Activated T-helper 9 cell treated with anti-CD3 and anti-CD28 coated beads, Interleukin-2, amount 50 U/mL, for 16 hours (primary cell): ENCODE measurements around the gene POLR2L.

Source experiments
- DNase-seq: peaks from one replicate; pipeline ENCODE4 v3.0.0-alpha.2; 2020; ENCODE audit warnings: low read depth

Gene POLR2L

GRCh38 chr11:842370-843002 is at the start of gene POLR2L, which contains the start of gene TSPAN4:
Gene POLR2L (minus strand): TSS chr11:842529. CDS start chr11:842508, 21 bp downstream.
Gene TSPAN4 (plus strand): TSS chr11:842852. CDS start chr11:850305, 7,453 bp downstream.
- DNase-seq = peak; percentile 82

DNA sequence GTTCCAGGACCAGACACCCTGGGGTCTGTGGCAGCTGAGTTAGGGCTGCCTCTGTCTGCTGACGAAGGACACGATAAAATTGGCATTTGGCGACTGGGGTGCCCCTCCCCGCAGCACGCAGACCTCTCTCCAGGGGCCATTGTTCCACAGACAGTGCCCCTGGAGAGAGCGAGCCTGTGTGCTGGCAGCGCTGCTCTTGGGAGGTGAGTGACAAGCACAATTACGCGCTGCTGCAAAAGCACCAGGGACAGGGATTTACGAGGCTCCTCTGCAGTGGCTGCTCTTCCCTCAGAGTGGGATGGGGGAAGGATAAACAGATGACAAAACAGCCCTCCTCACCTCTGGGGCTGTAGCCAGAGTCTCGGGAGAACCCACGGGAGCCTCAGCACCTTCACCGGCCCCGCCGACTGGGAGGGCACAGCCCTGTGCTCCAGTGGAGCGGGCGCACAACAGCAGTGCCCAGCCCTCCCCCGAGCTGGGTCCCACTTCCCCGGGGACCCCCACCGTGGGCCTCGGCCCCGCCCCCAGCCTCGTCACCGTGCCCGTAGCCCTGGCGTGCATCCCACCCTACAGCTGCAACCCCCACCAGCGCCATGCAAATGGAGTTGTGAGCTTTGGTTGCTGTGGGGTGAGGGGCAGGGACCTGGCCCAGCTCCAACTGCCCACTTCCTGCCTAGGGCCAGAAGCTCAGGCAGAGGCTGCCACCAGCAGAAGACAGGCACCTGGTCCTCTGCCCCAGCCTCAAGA is 48.6 kb upstream of the POLR2L start:
- DNase-seq = no peak

- no peak for DNase-seq
Observed at GRCh38 chr11:889687-890475, 47.6 kb upstream of the POLR2L start.

GRCh38 chr11:889257-889656 is 46.9 kb upstream of the POLR2L start:
- no peak for DNase-seq

DNA sequence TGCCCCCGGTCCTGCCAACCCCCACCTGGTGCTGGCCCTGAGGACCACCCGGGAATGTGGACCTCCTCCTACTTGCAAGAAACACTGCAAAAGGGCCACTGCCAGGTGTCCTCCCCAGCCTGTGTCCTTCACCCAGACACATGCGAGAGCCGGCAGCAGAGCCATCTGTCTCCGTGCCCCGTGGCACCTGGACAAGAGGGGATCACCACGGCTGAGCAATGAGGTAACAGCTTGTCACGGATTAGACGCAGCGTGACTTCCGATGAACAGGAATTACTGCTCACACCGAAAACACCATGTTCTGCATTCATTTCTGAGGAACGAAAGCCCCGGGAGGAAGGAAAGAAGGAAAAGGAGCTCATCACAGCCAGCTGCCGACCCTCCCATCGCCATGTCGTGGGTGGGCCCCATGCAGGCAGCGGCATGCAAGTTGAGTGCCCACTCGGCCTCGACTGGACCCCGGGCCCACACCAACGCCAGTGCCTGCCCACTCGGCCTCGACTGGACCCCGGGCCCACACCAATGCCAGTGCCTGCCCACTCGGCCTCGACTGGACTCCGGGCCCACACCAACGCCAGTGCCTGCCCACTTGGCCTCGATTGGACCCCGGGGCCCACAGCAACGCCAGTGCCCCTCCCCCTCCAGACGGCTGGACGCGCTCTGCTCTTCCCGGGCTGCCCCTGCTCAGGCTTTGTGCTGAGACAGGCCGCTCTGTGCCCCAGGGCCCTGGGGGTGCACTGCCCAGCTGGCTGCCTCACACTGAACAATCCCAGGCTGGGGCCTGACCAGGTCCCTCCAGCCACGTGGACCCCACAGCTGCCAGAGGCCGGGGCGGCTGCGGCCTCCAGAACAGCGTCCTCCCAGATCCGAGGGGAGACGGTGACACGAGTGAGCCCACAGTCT is 46.2 kb upstream of the POLR2L start:
- no peak for DNase-seq

GRCh38 chr11:887589-887988 is 45.3 kb upstream of the POLR2L start:
- no peak for DNase-seq

GRCh38 chr11:886568-886967 is 44.2 kb upstream of the POLR2L start:
- no peak for DNase-seq

DNA sequence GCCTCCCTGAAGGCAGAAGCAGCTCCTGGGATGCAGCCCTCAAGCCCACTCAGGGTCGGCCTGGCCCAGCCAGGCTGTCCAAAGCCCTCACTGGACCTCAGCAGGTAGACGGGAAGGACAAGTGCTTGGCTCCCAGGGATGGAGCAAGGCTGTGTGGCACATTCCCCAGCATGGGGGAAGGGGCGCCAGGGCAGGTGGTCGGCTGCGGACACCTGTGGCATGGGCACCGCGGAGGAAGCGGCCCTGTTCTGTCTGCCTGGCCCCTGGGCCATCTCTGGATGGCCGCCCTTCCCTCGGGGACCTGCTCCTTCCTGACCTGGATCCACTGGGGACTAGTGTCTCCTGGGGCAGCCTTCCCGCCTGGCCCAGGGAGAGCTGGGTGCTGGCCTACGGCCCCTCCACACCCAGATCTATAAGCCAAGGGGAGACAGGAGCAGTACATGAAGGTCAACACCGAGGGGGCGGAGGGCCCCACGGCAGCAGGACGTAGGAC is 42.3 kb upstream of the POLR2L start:
- no peak for DNase-seq

GRCh38 chr11:883527-883926 is 41.2 kb upstream of the POLR2L start:
- DNase-seq = no peak

- no peak for DNase-seq
Observed at GRCh38 chr11:882596-882995, 40.3 kb upstream of the POLR2L start.

- no peak for DNase-seq
Observed at GRCh38 chr11:880447-880846, 38.1 kb upstream of the POLR2L start.

GRCh38 chr11:877565-877964 is 35.2 kb upstream of the POLR2L start:
- DNase-seq = no peak

GRCh38 chr11:876545-876944 is 34.2 kb upstream of the POLR2L start:
- no peak for DNase-seq

GRCh38 chr11:875769-876301 is 33.5 kb upstream of the POLR2L start:
- no peak for DNase-seq

- DNase-seq = no peak
Observed at GRCh38 chr11:875203-875602, 32.9 kb upstream of the POLR2L start.

- DNase-seq = no peak
Observed at GRCh38 chr11:873706-874105, 31.4 kb upstream of the POLR2L start.

DNA sequence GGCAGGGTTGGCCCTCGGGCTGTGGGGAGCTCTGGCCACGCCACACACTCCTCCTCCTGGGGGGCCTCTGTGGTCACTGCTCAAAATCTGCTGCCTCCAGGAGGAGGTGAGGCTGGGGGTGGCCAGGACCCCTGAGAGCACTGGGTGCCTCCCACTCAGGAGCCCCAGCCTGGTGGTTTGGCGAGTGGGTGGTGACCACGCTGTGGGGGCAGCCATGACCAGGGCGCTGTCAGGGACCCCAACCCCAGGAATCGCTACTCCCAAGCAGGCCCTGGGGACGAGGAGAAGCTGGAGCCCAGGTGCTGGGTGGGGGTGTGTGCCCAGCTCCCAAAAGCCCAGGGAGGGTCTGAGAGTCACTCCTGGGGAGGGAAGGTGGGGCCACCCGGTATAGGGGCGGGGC is 30.5 kb upstream of the POLR2L start:
- DNase-seq = no peak

GRCh38 chr11:871472-871871 is 29.1 kb upstream of the POLR2L start:
- no peak for DNase-seq

DNA sequence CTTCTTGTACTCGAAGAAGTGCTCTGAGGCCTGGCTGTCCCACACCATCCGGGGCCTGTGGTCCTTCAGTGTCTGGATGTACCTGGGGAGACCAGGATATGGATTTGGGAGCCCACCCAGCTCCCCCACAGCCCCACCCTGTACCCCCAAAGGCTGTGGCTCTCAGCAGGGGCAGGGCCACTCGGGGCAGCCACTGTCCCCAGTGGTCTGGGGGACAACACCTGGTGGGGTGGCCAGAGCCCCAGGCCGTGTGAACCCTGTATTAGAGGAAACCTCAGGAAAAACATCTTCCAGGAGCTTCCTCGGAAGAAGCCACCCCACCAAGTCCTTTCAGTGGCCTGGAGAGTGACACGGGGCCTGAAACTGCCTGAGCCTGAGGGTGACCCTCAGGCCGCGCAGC is 28.1 kb upstream of the POLR2L start:
- no peak for DNase-seq

GRCh38 chr11:870127-870413 is 27.7 kb upstream of the POLR2L start:
- no peak for DNase-seq

DNA sequence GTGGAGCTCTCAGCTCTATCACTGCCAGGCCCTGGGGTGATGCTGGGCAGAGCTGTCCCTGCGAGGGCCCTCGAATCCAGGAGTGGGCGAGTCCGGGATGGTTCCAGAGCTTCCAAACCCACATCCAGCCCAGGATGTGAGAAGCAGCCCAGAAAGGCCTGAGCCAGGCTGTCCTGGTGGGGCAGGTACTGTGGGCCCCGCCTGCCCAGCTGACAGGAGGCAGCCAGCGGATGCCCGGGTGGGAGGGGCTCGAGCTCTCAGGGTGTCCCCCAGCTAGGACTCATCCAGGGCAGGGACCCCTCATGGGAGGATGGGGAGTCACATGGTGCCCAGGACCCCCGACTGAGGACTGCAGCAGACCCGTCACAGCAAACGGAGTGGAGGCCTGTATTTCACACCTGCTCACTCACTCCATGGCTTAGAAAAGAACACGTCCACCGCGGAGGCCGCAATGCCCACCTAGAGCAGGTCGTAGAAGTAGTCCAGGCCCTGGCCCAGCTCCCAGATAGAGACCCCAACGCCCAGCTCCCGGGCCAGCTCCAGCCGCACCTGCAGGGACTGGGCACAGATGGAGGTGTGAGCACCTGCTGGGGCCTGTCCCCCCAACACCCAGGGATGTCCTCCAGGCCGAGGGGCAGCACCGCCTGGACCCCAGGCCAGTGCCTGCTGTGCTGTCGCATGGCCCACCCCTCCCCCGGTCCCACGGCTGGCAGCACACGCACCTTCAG is 27.2 kb upstream of the POLR2L start:
- DNase-seq = no peak
